NB4 (cell line): Measurements from ENCODE around the gene LGALS12.

Source experiments
- DNase-seq: peaks from one replicate; pipeline ENCODE4 v3.0.0; 2010; ENCODE audit warnings: low read depth
- H3K4me3 ChIP-seq: one replicate; pipeline ENCODE4 v1.5.1; 2011; ENCODE audit warnings: mild to moderate bottlenecking, low read depth, low read length, moderate library complexity
- MYC ChIP-seq: IDR thresholded peaks from 2 replicates; pipeline ENCODE4 v1.6.1; 2011; ENCODE audit warnings: low read depth, low read length
- POLR2A ChIP-seq: IDR thresholded peaks from 2 replicates; pipeline ENCODE4 v1.6.1; 2011; ENCODE audit warnings: mild to moderate bottlenecking; ENCODE audit not compliant: insufficient read length; ENCODE audit errors: extremely low read depth
- TF ChIP-seq, protein P1 (sequence below): IDR thresholded peaks from one replicate; pipeline ENCODE4 v1.5.1; 2012; ENCODE audit warnings: low read depth, low read length
- TF ChIP-seq, protein P2 (sequence below): IDR thresholded peaks from 2 replicates; pipeline ENCODE4 v1.6.1; 2011; ENCODE audit warnings: low read depth, low read length

The LGALS12 gene

DNA sequence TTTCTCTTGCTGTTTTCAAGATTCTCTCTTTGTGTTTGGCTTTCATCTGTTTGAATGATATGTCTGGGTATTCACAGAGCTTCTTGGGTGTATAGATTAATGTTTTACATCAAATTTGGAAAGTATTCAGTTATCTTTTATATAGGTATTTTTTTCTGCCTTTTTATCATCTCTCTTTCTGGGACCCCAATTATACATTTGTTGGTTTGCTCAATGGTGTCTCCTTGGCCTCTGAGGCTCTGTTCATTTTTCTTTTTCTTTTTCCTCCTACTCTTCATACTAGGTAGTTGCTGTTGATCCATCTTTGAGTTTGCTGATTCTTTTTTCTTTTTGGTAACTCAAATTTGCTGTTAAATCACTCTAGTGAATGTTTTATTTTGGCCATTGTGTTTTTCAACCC is 29.3 kb upstream of the LGALS12 start:
- TF ChIP-seq, protein P1, sequence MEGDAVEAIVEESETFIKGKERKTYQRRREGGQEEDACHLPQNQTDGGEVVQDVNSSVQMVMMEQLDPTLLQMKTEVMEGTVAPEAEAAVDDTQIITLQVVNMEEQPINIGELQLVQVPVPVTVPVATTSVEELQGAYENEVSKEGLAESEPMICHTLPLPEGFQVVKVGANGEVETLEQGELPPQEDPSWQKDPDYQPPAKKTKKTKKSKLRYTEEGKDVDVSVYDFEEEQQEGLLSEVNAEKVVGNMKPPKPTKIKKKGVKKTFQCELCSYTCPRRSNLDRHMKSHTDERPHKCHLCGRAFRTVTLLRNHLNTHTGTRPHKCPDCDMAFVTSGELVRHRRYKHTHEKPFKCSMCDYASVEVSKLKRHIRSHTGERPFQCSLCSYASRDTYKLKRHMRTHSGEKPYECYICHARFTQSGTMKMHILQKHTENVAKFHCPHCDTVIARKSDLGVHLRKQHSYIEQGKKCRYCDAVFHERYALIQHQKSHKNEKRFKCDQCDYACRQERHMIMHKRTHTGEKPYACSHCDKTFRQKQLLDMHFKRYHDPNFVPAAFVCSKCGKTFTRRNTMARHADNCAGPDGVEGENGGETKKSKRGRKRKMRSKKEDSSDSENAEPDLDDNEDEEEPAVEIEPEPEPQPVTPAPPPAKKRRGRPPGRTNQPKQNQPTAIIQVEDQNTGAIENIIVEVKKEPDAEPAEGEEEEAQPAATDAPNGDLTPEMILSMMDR = no peak
- TF ChIP-seq, protein P2, sequence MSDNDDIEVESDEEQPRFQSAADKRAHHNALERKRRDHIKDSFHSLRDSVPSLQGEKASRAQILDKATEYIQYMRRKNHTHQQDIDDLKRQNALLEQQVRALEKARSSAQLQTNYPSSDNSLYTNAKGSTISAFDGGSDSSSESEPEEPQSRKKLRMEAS = no peak
- TF ChIP-seq POLR2A (no peak), MYC (no peak)
- no peak for DNase-seq
- H3K4me3 ChIP-seq = no peak overlapping the region

DNA sequence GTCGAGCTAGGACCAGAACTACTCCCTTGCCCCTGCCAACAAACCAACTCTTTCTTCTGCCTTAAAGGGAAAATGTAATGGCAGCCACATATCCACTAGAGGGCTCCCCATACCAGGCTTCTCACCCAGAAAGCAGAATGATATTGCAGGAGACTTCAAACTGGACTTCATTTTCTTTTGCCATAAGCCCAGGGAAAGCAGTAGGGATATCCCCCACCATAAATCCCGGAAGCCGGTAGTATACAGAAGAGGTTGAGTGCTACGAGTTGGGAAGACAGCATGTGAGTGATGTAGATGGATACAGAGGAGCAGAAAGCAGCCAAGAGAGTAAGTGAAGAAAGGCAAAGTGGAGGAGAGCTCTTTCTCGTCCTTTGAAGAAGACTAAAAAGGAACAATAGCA is 27.0 kb upstream of the LGALS12 start:
- TF ChIP-seq MYC = no peak
- TF ChIP-seq, protein P1 = peak; percentile 96
- TF ChIP-seq, protein P2 = 0 out of 2 replicates have a peak, but pooled peaks have one; percentile 15
- DNase-seq = peak; percentile 86
- H3K4me3 ChIP-seq = no peak overlapping the region

DNA sequence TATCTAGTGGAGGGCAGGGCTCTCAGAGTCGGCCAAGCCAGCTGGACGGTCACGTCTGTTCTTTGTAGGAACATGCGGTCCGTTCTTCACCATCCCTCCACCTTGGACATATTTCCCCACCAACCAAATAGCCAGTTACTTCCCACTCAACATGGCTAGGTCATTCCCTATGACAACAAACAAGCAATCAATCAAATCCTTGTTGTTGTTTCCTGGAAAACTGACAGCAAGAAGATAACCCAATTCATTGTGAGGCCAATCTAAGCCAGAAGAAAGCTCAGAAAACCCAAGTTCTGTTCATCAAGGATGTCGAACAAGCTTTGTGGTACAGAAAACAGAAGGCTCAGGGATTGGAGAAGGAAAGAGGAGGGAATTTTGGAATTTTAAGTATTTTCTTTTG is 25.8 kb upstream of the LGALS12 start:
- TF ChIP-seq, protein P2 = no peak
- TF ChIP-seq, protein P1 = no peak
- TF ChIP-seq MYC = no peak
- no peak for TF ChIP-seq POLR2A
- no peak overlapping the region for H3K4me3 ChIP-seq
- no peak for DNase-seq

DNA sequence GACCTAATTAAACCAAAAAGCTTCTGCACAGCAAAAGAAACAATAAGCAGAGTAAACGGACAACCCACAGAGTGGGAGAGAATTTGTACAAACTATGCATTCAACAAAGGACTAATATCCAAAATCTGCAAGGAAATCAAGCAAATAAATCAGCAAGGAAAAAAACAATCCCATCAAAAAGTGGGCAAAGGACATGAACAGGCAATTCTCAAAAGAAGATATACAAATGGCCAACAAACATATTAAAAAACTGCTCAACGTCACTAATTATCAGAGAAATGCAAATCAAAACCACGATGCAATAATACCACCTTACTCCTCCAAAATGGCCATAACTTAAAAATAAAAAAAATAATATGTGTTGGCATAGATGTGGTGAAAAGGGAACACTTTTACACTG is 20.1 kb upstream of the LGALS12 start:
- DNase-seq = no peak
- TF ChIP-seq MYC (no peak), POLR2A (no peak)
- TF ChIP-seq, protein P1 = no peak
- TF ChIP-seq, protein P2 = no peak

DNA sequence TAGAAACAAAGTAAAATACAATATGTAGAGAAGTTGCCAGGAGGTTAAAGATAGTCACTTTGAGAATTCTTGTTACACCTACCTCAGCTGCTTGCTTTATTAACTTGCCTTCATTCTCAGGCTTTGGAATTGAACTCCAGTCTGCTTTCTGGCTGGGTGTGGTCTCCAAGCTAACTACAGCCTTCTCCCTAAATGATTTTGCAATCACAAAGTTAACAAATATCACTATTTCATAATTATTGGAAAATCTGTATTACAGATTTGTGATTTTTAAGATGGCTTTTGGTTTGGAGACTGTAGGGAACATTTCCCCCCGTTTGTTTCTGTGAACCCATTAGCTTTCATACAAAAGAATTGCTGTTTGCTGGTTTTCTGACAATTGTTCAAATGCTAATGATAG is 17.1 kb upstream of the LGALS12 start:
- TF ChIP-seq, protein P2 = no peak
- TF ChIP-seq, protein P1 = no peak
- TF ChIP-seq MYC = no peak
- no peak for TF ChIP-seq POLR2A
- H3K4me3 ChIP-seq = no peak overlapping the region

More for the DNA sequence above, 20.1 kb upstream of the LGALS12 start:
- no peak overlapping the region for H3K4me3 ChIP-seq

DNA sequence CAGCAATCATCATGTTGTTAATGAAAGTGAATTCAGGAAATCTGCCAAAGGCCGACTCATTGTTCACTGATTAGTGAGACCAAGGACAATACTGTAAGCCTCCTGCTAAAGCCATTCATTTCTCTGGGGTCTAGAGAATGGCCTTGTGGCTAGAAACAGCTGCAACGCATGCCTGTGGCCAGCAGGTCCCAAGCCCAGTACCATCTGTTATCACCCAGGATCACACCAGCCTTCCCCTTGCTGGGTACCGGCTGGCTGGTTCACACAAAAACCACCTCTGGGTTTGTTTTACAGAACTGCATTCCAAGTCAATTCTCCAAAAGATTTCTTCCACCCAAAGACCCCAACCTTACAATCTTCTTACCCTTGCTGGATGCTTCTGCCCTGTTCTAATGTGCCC is 16.0 kb upstream of the LGALS12 start:
- peak; percentile 79 for DNase-seq
- H3K4me3 ChIP-seq = no peak overlapping the region
- TF ChIP-seq POLR2A (no peak), MYC (peak; percentile 66)
- TF ChIP-seq, protein P2 = peak; percentile 75

More for the DNA sequence above, 17.1 kb upstream of the LGALS12 start:
- DNase-seq = peak; percentile 16
